GM21447 (cell line): ENCODE data around the gene PRSS50.

Experiments
- ATAC-seq: cut with Tn5 transposase; IDR thresholded peaks from one replicate; pipeline ENCODE4 v1.9.1; 2021; ENCODE audit not compliant: unreplicated experiment

PRSS50 gene

DNA sequence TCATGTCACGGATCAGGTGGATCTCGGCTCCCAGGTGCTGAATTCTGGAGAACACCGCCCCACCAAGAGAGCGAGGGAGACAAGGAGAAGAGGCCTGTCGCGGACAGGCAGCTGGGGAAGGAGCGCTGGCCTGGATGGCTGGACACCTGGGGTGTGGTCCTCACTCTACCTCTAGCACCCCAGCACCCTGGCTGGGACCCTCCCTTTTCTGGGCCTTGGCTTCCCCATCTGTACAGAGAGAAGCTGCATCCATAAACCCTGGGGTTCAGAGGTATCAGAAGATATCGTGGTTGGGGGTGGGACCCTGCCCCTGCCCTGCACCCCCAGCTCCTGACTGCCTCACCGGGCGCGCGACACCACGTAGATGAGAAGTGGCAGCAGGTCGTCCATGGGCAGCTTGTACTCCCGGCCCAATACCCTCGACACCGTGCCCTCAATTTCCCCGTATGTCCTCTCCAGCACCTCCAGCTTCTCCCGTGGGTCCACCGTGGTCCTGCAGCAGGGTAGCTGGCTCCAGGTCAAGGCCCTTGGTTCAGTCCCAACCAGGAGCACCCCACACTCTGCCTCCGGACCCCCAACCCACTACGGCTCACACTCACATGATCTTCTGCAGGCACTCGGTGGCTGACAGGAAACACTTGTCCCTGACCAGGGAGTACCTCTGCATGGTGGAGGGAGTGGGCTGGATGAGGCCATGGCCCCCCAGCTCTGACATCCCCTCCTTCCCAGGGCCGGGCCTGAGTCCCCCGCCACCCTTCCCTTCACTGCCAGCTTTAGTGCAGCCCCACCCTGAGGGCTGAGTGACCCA, 45.9 kb downstream of the PRSS50 start:
- ATAC-seq: no peak

DNA sequence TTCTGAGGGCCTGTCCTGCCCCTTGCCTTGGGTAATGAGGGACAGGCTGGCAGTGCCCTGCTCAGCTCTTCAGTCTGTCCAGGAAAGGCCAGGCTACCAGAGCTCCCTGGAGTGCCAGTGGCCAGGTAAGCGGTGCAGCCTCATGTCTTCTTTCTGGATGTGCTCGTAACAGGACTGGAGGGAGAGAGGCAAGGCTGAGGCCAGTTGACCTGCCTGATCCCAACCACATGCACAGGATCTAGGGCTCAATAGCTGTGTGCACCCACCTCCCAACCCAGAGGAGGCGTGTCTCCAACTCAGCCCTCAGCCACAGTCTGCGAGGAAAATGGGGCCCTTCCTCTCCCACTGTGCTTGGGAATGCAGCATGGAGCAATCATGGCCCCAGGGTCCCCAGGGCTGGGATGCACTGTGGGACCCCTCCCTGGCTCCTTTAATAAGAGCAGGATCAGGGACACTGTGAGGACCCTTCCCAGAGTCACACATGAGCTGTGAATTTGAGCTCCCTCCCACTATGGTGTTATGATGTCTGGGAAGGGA, 46.7 kb downstream of the PRSS50 start:
- no peak for ATAC-seq

GRCh38 chr3:46670000-46670890, 47.4 kb downstream of the PRSS50 start:
- ATAC-seq: no peak

DNA sequence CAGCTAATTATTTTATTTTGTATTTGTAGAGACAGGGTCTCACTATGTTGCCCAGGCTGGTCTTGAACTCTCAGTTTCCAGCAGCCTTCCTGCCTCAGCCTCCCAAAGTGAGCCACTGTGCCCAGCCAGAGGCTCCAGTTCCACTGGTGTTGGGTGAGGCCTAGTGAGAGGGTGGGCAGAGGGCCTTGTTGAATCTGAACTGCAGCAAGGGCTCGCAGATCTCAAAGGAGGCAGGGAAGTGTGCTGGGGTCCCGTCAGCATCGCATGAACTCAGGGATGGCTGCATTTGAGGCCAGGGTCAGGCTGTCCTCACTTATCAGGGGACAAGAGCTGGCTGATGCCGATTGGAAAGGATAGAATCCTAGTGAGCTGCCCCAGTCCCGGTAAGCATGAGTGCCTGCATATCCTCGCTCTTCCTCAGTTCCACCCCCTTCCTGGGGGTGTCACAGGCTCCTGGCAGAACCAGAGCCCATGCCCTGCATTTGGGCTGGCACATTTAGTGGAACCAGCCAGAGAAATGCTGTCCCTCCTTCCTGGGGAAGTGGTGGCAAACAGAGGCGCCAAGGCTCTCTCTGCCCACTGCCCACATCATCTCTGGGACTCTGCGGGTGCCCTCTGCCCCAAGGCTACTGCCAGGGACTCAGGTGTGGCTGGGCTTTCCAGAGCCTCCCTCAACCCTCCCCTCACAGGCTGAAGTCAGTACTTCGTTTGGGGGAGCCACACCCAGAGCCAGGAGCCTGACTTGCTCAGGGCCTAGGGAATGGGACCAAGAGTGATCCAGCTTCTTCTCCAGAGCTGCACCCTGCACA, 48.3 kb downstream of the PRSS50 start:
- ATAC-seq: no peak

DNA sequence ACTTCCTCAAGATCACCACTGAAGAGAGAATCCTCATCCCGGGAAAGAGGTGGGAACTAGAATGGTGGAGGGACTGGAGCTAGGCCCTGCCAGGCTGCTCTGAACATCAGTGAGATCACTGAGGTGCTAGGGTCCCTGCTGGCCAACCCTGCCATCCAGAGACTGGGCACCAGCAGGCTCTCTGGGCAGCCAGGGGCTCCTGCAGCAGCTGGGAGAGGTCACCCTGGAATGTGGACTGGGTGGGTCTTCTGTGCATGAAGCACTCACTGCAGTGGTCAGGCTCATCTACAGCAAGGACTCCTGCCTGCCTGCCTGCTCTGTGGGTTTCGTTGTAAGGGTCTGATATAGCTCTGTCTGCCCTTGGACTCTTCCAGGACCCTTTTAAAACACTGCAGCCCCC, 49.1 kb downstream of the PRSS50 start:
- no peak for ATAC-seq

DNA sequence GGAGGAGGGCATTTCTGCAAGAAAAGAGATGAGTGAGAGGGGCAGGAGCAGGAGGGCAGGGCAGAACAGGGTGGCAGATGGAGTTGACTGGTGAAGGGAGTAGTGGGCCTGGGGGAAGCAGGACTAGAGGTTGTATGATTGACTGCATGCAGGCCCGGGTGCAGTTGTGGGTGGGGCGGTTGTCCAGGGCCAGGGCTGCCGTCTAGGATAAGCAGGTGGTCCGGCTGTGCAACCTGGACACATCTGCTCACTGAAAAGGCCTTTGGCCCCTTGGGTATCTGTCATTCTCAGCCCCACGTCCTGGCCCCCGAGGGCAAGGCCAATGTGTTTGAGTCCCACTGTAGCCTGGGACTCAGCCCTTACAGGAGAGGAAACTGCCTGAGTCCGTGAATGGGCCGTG, 49.6 kb downstream of the PRSS50 start:
- ATAC-seq: no peak

DNA sequence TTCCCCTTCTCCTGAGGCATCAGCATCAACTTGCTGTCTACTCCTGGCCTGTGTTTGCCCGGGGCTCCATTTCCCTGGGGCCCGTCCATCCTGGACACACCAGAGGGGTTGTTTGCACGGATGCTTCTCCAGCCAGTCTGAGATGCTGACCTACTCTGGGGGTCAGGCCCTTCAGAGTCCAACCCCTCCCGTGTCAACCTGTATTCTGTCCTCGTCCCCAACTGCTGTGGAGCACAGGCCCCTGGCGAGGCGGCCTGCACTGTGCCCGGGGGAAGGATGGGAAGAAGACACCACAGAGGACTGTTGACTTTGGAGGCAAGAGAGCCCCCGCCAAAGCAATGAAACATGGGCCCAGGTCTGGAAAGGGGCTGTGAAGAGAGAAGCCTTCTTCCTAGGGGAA, 50.0 kb downstream of the PRSS50 start:
- ATAC-seq: no peak

DNA sequence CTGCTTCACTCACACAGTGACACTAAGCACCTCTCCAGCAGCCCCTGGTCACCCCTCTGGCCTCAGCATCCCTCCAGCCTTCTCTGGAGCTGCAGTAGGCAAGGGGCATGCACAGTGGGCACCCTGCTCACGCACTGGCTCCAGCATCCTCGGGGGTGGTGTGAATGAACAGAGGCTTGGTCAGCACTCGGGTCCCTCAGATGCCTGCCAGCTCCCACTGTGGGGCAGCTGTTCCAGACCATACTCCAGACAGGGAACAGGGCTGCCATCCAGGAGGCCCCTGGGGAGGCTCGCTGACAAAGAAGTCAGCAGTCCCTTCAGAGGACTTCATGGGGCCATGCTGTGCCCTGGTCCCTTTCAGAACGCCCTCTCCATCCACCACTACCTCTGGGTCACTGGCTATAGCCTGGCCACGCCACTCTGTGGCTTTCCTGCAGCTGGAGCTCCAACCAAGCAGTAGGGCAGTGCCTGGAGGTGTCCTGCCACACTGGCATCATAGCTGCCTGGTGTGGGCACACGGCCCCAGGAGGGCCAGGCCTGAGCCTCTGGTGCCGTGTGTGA, 50.5 kb downstream of the PRSS50 start:
- ATAC-seq: no peak

DNA sequence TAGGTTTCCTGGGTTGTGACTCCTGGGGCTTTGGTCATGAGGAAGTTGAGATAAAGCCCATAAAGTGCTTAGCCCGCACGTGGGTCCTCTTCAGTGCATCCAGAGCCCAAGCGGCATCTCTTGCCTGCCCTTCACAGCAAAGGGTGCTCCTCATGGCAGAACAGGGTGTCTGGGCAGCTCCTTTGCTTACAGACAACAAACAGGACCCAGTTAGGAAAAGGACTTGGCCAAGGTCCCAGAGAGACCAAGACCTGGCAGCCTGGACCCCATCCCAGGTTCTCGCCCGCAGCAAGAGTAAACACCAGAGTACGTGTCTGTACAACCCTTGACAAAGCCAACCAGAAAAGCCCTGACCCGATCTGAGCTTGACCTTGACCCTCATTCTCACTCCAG, 51.2 kb downstream of the PRSS50 start:
- ATAC-seq: no peak

- no peak for ATAC-seq
Observed at GRCh38 chr3:46665763-46666452, 51.8 kb downstream of the PRSS50 start.

GRCh38 chr3:46664971-46665762, 52.5 kb downstream of the PRSS50 start:
- no peak for ATAC-seq

GRCh38 chr3:46664188-46664970, 53.3 kb downstream of the PRSS50 start:
- ATAC-seq: no peak

DNA sequence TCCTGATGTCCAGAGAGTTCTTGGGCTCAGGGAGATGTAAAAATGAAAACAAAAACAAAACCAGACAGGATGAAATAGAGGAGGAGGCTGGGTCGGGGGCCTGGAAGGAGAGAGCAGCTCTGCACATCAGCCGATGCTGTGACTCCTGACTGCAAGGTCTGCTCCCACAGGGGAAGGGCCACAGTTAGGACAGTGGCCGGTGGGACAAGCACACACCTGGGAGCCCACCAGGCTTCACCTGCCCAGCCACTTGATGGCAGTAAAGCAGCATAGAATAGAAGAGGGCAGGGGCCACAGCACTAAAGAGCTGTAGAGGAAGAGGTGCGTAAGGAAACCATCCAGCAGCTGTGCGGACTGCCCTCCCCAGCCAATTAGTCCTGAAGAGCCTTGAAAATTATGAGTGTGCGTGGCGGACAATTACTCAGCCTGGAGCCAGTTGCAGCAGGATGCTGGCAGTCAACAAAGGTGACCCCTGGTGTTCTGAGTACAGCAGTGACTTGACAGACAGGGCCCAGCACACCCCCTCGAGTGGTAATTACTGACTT, 54.0 kb downstream of the PRSS50 start:
- no peak for ATAC-seq

DNA sequence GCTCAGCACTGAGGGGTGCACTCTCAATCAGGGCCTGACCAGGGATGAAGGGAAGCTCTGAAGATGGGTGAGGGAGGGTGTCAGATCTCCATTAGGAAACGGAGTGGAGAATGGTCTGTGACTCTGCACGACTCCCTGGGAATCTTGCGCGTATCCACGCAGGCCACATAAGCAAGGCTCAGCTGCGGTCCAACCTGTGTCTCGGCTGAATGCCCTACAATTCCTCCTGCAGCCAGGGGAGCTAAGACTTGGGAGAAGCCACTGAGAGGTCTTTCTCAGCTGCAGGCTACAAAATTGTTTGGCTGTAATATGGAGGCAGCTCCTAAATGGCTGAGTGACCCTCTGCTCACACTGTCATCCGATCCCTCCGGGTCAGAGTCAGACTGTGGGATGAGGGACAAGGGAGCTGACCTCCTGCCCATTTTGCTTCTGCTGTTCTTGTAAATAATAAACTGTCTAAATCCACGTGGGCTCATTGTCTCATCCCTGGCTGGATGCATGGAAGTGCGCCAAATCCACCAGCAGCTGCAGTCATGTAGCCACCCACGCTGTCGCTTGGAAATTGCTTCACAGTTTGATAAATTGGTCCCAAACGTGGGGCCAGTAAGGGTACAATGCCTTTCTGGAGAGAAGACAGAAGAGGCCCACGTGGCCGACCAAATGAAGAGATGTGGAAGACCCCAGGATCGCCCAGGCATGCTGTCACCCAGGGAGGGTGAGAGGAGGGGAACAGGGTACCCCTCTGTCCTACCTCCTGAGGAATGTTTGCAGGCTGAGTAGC, 54.7 kb downstream of the PRSS50 start:
- no peak for ATAC-seq
